Superior temporal gyrus (tissue), 1 donor: ENCODE data around the gene COG5.
"Not testable (repeated sequence)": the region's sequence is repeated elsewhere in the genome, so short reads cannot be mapped to it uniquely, and the experiment has no call there.

Experiments
- DNase-seq: peaks from one replicate; pipeline ENCODE4 v3.0.0-alpha.2; 2016; ENCODE audit errors: extremely low spot score

The COG5 gene

DNA sequence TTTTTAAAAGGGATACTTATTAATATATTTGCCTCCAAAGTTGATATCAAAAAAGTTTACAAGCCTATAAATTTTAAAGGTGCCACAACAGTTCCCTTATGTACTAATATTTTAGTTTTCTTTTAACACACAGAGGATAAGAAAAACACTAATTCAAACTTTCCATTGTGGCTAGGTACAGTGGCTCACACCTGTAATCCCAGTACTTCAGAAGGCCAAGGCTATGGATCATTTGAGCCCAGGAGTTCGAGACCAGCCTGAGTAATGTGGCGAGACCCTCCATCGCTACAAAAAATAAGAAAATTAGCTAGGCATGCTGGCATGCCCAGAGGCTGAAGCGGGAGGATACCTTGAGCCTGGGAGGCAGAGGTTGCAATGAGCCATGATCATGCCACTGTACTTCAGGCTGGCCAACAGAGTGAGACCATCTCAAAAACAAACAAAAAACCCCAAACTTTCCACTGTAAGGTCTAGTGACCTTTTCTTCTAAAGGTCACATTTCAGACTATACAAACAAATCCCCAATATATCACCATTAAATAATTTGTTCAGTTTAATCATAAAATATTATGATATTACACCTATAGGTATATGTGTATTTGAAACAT, 287.4 kb downstream of the COG5 start:
- DNase-seq = no peak

DNA sequence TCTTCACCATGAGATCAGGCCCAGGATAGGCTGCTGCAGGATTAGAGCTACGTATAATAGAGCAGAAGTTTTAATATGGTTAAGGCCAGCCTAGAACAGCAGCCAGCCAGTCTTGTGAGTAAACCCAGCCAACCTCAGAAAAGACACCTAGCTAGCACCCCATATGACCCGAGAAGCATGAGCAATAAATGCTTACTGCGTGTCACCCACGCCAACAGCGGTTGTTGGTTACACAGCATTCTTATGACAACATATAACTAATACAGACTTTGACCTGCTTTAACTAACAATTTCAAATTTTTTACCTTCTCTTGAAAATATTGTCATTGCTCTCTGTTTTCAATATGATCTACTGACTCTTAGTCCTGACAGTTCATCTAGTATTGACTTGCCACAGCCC, 289.2 kb downstream of the COG5 start:
- no peak for DNase-seq

DNA sequence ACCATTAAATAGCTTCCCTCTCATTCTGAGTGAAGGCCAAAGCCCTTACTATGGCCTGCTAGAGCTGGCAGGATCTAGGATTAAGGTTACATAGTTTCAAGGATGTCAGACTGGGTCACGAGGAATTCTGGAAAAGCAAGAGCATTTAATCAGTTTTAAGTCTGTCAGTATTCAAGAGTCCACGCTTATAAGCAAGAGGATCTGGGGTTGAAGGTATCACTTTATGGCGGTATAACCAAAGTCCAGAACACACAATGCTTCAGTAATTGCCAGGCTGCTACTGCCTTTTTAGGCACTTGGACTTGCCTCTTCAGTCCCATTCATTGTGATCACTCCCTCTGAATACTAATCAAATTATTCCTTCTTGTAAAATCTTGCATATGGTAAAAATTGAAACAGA, 293.9 kb downstream of the COG5 start:
- DNase-seq = no peak

DNA sequence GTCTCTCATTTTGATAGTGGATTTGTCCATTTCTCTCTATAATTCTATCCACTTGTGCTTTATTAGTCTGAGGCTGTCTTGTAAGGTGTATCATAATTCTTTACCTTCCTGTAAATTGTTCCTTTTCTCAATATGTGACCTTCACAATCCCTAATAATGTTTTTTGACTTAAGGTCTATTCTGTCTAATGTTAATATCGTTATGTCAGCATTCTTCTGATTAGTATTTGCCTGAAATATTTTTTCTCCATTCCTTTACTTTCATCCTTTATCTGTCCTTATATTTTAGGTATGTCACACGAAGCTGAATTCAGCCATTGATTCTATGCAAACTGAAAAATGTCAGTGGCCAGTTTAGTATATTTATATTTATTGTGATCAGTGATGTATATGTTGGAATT, 295.1 kb downstream of the COG5 start:
- no peak for DNase-seq

DNA sequence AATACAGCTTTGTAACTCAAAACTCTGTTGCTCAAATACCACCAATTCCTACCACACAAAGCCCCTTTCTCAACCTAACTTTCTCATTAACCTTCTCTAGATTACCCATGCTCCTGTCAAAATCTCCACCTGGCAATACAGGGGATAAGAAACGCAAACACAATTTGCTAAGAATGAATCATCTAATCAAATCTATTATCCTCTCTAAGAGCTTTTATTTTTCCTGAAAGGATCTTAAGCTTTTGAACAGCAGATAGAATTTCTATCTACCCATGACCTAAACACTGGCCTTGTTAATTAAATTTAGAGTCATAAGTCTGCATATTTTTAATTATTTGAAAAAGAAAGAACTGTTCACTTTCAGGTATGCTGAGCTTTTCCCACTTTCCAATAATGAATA, 296.6 kb downstream of the COG5 start:
- no peak for DNase-seq

DNA sequence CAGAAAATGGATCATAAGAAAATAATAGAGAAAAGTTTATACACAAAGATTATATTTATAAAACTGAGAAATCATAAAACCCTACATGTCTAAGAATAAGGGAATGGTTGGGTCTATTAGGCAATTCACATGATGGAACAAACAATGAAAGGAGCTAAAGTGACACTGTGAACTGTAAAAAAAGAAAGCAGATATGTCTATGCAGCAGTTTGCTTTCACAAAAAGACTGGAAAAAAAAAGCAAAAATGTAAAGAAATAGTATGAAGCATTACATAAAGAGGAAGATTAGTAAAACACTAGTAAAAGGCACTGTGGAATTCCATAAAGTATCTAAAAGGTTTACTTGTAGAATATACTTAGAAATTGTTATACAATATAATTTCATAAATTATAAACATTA, 299.0 kb downstream of the COG5 start:
- no peak for DNase-seq

DNA sequence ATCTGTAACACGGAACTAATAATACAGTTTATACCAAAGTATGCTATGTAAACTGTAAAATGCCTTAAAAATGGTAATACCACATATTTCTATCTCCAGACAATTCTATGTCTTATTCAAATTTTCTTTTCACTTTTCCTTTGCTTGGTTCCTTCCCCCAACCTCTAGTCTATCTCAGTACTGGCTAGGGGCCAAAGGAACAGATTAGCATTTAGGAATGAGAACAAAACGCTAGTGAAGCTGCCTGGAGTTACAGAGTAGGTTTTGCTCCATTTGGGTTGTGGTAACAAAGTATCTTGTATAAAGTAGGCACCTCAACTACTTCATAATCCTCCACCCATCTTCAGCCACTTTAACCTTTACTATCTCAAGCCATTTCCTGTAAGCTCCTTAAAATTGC, 300.9 kb downstream of the COG5 start:
- DNase-seq = peak; percentile 75

DNA sequence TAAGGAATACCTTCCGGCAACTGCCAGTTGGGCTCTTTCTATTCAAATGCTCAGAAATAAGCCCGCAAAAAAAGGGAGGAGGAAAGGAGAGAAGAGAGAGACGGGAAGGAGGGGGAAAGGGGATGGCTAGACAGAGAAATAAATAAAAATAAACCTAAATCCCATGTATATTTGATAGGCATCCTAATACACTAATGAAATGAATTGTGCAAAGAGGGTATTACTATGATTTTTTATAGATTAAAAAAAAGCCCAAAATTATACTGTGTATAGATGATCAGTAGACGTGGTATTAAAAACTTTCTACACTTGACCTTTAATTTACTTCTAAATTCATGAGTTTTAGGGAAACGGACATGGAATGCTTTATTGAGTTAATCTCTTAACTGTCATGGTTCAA, 305.0 kb downstream of the COG5 start:
- DNase-seq = no peak

DNA sequence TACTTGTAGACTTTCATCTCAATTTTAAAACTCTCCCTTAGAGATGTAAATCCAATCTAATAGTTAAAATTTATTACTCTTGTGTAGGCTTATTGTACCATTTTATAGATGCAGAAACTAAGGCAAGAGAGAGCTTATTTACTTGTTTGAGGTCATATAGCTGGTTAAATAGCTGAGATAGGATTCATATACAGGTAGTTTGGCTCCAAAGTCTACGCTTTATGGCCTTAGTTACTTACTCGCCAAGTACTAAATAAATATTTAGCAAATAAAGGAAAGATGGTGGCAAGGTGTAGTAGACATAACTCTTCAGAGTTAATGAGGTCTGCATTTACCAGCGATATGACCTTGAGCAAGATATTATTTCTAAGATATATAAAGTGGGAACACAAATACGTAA, 308.1 kb downstream of the COG5 start:
- DNase-seq = no peak

DNA sequence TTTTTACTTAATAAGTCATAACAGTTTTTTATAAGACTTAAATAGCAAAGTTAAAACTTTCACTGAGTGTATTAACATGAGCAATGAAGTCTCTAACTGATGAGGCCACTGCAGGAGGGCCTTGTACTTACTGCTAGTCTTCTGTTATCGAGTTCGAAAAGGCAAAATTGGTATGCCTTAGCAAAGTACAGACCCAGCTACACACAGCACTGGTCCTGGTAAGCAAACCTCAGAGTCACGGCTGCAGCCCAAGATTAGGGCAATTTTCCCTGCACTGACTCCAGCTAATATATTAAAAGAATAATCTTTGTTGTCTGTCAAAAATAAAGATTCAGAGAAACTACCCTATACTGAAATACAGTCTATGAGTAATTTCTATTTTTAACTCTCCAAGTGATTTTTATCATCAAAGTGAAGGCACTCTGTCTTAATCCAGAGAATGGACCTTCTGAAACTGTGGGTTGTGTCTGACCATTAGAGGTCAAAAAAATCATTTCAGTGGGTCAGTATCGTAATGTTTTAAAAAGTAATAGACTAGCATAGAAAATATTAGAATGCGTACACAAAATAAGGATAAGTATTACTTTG, 309.2 kb downstream of the COG5 start:
- DNase-seq = no peak

DNA sequence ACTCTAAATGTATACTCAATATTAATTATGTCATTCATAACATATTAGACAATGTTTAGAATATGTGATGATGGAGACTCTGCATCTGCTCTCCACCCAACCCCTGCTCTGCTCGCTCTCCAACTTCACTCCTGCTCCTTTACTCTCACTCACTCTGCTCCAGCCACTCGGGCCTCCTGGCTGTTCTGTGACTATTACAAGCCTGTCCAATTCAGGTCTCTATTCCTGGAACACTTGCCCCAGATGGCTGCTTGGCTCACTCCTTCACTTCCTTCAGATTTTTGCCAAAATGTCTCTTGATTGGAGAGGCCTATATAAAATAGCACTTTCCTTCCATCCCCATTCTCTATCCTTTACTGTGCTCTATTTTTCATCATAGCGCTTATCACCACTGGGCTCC, 310.1 kb downstream of the COG5 start:
- peak; percentile 56 for DNase-seq

DNA sequence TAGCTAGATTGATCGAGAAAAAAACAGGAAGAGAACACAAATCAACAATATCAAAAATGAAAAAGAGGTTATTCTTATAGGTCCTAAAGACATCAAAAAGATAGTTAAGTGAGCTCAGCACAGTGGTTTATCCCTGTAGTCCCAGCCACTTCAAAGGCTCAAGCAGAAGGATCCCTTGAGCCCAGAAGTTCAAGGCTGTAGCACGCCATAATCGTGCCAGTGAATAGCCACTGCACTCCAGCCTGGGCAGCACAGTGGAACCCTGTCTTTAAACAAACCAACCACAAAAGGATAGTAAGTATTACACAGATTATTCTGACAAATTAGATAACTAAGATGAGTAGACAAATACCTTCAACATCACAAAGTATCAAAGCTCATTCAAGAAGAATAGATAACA, 311.8 kb downstream of the COG5 start:
- no peak for DNase-seq

DNA sequence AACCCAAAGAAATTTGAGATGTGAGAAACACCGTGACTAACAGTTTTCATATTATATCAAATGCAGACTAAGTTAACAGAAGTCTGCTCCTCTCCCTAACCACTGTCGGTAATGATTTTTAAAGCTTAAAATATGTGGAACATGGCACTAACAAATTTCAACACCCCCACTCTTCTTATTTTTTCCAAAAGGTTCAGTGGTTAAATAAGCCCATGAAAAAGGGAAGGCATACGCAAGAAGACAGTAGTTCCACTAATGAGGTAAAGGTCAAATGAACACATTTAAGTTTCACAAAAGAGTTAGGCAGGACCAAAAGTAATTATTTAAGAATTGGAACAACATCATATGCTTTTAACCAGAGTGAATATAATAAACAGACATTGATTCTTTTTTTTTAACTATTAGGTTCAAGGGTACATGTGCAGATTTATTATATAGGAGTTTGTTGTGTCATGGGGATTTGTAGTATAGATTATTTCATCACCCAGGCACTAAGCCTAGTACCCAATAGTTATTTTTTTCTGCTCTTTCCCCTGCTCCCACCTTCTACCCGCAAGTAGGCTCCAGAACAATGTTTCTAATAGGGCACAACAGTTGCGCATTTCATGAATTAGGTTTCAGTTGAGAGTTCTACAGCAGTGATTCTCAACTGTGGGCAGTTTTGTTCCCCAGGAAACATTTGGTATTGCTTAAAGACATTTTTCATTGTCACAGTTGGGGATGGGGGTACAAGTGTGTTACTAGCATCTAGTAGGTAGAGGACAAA, 315.0 kb downstream of the COG5 start:
- DNase-seq = no peak

DNA sequence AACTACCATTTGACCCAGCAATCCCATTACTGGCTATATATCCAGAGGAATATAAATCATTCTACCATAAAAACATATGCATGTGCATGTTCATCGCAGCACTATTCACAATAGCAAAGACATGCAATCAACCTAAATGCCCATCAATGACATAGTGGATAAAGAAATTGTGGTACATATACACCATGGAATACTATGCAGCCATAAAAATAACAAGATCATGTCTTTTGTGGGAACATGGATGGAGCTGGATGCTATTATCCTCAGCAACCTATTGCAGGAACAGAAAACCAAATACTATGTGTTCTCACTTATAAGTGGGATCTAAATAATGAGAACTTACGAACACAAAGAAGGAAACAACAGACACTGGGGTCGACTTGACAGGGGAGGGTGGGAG, 316.9 kb downstream of the COG5 start:
- not testable (repeated sequence) for DNase-seq

DNA sequence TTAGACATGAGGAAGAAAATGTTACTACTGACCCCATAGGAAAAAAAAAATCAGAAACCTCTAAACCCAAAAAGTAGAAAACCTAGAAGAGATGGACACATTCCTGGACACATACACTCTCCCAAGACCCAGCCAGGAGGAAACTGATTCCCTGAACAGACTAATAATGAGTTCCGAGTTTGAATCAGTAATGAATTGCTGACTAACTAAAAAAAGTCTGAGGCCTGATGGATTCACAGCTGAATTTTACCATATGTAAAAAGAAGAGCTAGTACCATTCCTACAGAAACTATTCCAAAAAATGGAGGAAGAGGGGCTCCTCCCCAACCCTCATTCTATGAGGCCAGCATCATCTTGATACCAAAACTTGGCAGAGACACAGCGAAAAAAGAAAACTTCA, 319.1 kb downstream of the COG5 start:
- no peak for DNase-seq

DNA sequence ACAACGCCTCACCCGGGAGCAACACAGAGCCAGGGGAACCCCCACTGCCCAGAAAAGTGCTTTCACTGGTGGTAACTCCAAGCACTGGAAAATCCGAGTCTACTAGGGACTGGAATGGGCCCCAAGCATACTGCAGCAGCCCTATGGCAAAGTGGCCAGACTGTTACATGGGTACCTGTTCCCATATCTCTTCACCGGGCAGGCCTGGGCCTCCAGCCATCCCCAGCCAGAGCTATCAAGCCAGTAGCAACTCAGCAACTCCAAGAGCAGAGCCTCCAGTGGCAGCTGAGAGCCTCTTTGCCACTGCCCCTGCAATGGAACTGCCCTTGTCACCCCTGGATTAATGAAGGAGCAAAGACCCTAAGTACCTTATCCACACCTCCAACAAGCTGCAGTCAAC, 321.5 kb downstream of the COG5 start:
- no peak for DNase-seq

DNA sequence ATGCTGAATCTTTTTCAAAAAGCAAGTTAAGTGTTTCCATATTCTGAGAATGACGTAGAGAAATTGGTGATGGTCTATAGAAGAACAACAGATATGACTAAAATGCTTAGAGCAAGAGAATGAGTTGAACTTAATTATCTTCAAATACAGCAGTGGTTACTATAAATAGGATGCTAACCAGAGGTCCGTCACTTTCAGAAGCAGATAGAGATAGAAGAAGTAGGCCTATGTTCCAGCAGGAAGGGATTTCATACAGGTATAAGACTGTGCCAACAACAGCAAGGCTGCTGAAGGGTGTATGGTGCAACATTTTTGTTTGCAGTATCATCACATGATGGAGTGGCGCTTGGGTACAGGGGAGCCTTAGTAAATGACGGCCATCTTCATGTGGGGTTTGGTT, 326.3 kb downstream of the COG5 start:
- no peak for DNase-seq

DNA sequence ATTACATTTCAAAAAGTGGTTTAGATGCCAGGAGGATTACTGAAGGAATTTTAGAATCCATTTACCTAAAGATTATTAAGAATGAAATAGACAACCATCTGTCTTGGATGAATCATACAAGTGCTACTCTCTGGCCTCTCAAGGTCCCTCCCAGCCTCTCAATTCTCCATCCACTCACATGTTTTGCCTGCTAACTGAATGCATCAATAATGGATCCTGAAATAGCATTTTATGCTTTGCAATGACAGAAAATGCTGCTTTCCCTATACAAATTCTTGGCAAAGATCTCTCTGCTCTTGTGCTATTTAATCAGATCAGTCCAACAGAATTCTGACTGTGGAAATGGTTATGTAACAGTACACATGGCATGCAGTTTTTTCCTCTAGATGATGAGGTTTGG, 326.9 kb downstream of the COG5 start:
- peak; percentile 77 for DNase-seq

DNA sequence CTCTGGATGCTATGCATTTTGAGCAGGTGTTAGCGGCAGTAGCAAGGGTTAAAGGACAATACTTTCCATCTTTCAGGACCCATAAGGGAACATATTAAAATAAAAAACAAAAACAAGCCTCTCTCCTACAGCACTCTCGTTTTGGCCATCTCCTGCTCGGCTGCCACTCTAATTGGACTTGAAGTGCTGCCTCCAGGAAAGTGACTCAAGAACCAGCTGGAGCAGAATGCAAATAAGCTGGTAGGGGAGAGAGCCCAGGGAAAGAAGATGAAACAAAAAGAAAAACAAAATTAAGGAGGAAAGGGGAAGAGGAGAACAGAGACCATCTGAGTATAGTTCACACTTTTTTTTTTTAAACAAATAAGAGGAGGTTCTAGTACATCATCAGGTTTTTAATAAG, 329.3 kb downstream of the COG5 start:
- DNase-seq = peak; percentile 60

DNA sequence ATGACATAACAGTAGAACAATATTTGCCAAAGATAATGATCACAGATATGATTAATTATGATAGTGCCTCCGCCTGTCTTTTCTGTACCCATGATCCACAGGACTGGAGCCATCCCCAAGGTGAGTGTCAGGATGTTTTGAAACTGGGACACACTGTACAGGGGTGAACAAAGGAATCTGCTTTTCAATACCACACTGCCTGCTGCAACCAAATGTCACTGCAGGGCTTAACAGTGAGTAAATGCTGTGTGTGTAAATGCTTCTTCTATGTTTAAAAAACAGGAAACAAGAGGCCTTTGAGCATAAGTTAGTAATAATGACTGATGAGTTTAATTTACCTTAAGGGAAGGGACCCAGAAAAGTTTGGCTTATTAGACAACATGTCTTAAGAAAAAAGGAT, 329.7 kb downstream of the COG5 start:
- DNase-seq = peak; percentile 22

DNA sequence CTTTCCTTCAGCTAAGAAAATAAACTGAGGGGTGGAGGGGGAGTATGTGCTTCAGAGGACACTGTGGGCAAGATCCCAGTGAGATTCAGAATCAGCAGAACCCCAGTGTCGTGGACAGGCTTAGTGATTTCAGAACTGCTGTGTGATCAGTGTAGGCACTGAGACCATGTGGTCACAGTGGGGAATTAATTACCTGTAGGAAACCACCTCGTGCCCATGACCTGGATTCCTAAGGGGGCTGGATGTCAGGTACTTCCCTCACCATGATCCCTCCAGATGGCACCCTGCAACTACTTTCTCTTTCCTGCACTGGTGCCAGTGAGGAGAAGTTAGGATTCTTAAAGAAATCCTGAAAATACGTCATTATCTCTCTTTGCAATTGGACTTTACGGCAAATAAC, 330.5 kb downstream of the COG5 start:
- no peak for DNase-seq

DNA sequence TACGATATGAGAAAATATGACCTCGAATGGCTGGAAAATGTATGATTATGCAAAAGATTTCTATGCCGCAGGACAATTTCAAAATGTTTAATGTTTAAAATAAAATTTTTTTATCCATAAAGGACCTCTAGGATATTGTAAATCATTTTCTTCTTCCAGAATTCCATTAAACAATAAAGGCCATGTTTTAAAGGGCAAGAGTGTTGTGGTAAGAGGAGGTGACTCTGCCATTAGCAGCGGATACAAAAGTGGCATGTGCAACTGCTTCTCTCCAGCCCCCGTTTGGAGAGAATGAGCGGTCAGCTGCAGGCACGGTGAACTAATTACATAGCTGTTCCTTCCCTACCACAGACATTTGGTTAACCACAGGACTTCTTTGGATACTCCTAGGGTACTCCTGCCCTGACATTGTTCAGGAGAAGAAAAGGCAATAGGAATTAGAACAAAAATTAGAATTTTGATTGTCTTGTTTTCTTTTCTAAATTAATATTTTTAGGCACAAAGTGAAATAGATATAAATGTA, 331.1 kb downstream of the COG5 start:
- DNase-seq = no peak

DNA sequence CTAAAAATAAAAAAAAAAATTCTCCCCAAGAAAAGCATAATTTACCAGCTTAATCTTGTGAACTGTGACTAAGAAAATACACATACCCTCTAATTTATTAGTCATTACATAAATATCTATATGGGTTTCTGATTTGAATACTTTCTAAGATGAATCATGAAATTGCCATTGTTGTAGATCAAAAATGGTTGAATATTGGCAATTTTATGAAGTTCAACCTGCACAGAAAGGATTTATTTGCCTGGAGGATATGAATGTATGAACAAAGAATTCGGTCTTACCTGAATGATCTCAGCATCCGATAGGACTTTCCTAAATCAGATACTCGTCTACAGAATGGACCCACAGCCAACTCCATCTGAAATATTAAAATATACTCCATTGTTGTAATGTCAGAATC, 333.4 kb downstream of the COG5 start:
- peak; percentile 9 for DNase-seq
